Measurements from ENCODE around the gene STX10. TPM values are rescaled to one million over a fixed set of nuclear protein-coding genes. Genes with fewer than 3 reads are reported as not detected.

The STX10 gene
- total RNA-seq, 1 experiment from 2014 or later, result 129 TPM

GRCh38 chr19:13120031-13120430, 30.1 kb downstream of the STX10 start:
- DNase-seq (ENCODE audit: low spot score), result no peak

DNA sequence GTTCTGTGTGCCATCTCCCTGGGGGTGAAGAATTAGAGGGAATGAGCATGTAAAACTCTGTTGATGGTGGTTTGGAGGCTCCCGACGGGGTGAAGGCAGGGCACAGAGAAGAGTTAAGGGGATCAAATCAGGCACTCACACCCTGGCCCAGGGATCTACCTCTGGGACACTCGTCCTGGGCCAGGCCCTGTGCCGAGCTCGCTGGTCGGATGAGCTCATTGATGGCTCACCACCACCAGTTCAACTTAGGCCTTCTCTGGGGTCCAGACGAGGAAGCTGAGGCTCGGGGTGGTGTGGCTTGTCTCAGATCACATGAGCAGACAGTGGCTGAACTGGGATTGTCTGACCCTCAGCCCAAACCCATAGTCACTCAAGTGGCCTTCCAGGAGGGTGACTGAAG, 30.5 kb downstream of the STX10 start:
- no peak for DNase-seq (ENCODE audit: low spot score)

GRCh38 chr19:13118424-13119193, 31.6 kb downstream of the STX10 start:
- peak; percentile 30 for DNase-seq (ENCODE audit: low spot score)

GRCh38 chr19:13117772-13118423, 32.3 kb downstream of the STX10 start, which contains the start of gene NACC1:
Gene NACC1 (plus strand): TSS chr19:13118264. CDS start chr19:13135208, 16,944 bp downstream.
- DNase-seq (ENCODE audit: low spot score), result peak; percentile 74

DNA sequence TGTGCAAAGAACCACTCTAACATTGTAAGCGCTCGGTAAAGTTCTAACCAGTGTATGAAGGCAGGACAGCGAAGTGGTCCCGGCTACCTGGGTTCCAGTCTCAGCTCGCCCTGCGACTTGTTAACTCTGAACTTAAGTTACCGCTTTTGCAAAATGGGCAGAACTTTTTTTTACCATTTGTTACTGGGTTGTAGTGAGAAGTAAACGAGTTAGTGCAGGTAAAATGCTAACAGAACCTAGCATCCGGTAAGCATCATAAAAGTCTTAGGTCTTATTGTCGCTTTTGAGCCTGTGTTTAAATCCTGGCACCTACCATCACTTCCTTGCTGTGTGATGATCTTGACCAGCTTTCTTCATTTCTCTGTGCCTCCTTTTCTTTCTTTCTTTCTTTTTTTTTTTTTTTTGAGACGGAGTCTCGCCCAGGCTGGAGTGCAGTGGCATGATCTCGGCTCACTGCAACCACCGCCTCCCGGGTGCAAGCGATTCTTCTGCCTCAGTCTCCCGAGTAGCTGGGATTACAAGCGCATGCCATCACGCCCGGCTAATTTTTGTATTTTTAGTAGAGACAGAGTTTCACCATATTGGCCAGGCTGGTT, 32.9 kb downstream of the STX10 start:
- DNase-seq (ENCODE audit: low spot score), result no peak

GRCh38 chr19:13116282-13117175, 33.6 kb downstream of the STX10 start, which contains the start of gene TRMT1:
Gene TRMT1 (minus strand): TSS chr19:13116740. CDS start chr19:13116399, 341 bp downstream.
- DNase-seq (ENCODE audit: low spot score), result peak; percentile 93

- no peak for DNase-seq (ENCODE audit: low spot score)
Observed at GRCh38 chr19:13115936-13116281, 34.3 kb downstream of the STX10 start.

- no peak for DNase-seq (ENCODE audit: low spot score)
Observed at GRCh38 chr19:13112555-13112954, 37.6 kb downstream of the STX10 start.

DNA sequence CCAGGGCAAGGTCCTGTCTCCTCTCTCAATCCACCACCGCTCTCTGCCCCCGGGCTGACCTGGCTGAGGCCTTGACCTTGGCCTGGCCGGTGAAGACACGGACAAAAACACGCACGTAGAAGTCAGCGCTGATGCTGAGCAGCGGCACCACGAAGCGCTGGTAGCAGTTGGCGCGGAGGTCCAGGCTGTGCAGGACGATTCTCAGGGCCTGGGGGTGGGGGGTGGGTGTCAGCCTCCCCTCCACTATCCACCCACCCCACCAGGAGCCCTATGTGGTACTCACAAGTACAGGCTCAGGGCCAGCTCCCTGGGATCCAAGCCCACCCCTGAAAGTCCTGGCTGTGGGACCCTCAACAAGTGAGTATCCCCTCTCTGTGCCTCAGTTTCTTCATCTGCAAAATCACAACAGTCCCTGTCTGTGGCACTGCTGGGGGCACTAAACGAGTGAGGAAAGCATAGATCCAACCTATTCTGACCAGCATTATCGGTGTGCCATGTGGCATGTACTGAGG, 40.0 kb downstream of the STX10 start:
- DNase-seq (ENCODE audit: low spot score), result no peak

GRCh38 chr19:13109361-13110098, 40.6 kb downstream of the STX10 start:
- DNase-seq (ENCODE audit: low spot score), result no peak

GRCh38 chr19:13104848-13105711, 45.1 kb downstream of the STX10 start:
- DNase-seq (ENCODE audit: low spot score), result no peak

DNA sequence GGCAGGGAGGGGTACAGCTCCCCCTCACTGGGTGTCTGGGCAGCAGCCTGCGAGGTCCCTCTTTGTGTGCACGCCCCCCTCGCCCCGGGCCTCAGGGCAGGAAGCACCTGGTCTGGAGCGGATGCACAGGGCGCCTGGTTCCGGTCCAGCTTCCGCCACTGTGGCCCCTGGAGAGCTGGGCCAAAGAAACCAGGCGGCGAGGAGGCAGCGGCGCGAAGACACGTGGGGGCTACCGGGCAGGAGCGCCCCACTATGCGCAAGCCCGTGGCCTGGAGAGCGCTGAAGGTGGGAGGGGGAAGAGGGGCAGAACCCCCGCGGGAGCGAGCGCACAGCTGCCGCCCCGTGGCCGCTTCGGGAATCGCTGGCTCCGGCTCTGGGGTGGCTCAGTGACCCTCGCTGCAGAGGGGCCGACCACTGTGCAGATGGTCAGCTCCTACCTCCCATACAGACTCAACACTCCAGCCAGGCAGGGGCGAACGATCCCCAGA, 45.8 kb downstream of the STX10 start:
- DNase-seq (ENCODE audit: low spot score), result no peak

- no peak for DNase-seq (ENCODE audit: low spot score)
Observed at GRCh38 chr19:13103581-13104359, 46.4 kb downstream of the STX10 start.

GRCh38 chr19:13102666-13103580, 47.3 kb downstream of the STX10 start, which contains the start of gene LYL1:
Gene LYL1 (minus strand): TSS chr19:13102858. CDS start chr19:13101171, 1,687 bp downstream.
- no peak for DNase-seq (ENCODE audit: low spot score)

- no peak for DNase-seq (ENCODE audit: low spot score)
Observed at GRCh38 chr19:13102416-13102665, 47.8 kb downstream of the STX10 start.

DNA sequence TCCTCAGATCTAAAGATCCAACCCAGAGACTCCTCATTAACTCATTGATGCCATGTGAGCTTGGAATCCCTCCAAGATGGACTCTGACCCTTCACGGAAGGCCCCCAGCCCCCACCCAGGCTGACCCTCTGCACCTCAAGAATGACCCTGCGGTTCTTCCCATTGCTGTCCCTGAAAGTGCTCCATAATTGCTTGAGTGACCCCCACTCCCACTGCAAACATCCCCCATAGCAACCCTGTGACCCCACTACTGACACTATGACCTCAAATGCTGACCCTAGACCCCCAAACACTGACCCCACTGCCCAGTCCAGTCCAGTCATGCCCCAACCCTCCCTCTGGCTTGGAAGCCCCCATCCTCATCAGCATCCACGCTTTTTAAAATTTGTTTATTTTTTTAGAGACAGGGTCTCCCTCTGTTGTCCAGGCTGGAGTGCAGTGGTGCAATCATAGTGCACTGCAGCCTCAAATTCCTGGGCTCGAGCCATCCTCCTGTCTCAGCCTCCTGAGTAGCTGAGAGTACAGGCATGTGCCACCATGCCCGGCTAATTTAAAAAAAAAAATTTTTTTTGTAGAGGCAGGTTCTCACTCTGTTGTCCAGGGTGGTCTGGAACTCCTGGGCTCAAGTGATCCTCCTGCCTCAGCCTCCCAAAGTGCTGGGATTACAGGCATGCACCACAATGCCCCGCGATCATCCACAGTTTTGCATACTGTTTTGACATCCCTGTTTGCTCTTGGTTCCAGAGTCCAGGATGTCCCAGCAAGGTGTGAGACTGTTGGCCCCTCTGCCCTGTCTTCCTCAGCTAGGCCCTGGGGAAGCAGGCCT, 48.4 kb downstream of the STX10 start:
- no peak for DNase-seq (ENCODE audit: low spot score)
